ENCODE measurements around the gene SFRP4. TPM values are rescaled to one million over a fixed set of nuclear protein-coding genes. Genes with fewer than 3 reads are reported as not detected.

SFRP4 gene
- total RNA-seq, result under 1 TPM; 0.15 to 0.94 (median 0.20) TPM

DNA sequence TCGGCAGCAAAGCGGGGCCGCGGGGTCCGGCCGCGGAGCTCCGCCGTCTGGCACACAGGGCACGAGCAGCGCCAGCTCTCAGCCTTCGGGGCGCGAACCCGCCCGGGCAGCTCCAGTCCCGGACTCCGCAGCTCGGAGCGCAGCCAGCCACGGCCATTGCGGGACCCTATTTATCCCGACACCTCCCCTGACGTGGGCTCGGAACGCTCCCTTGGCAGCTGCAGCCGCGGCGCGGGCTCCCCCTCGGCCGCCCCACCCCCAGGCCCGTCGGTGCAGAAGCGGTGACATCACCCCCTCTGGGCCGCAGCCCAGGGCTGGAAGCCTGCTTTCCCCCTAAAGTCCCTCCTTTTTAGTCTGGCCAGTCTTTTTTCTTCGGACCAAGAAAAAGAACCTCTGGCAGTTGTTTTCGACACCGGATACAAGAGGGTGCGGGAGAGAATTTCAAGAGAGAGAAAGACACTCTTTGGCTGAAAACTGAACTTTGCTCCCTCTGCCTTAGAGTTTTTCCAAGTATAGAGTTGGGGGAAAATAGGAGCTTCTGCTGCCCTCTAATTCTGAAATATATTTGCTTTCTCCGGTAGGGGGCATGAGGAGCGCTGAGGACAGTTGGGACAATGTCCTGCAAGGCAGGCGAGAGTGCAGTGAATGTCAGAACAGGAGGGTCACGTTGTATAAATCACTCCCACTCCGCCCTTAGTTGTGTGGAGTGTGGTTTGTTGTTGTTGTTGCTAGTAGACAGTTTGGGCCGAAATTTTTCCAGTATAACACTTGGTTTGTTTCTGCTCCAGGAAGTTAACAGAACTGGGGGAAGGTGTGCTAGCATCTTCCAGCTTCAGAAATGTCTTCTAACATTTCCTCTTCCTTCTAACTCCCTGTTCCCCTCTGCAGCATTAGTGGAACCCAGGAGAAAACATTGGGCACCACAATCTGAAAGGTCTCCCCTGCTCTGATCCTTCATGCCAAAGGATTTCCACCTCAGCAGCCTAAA lies at the start of gene SFRP4:
Gene SFRP4 (minus strand): TSS at position 145 of the 988 bp plus-strand sequence. CDS start 280 bp downstream, outside the sequence.
- no peak for DNase-seq (ENCODE audit: low spot score in 2 of 2)
- no peak for TF ChIP-seq POLR2A (IDR thresholded peaks at IDR 0.05)
- TF ChIP-seq, protein P1, sequence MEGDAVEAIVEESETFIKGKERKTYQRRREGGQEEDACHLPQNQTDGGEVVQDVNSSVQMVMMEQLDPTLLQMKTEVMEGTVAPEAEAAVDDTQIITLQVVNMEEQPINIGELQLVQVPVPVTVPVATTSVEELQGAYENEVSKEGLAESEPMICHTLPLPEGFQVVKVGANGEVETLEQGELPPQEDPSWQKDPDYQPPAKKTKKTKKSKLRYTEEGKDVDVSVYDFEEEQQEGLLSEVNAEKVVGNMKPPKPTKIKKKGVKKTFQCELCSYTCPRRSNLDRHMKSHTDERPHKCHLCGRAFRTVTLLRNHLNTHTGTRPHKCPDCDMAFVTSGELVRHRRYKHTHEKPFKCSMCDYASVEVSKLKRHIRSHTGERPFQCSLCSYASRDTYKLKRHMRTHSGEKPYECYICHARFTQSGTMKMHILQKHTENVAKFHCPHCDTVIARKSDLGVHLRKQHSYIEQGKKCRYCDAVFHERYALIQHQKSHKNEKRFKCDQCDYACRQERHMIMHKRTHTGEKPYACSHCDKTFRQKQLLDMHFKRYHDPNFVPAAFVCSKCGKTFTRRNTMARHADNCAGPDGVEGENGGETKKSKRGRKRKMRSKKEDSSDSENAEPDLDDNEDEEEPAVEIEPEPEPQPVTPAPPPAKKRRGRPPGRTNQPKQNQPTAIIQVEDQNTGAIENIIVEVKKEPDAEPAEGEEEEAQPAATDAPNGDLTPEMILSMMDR (IDR thresholded peaks at IDR 0.05), result no peak
- WGBS, 2 donors, result 3% methylated on average over 33 to 34 of the region's 46 CpGs
- intact Hi-C loops (cut with DNase I; ENCODE audit: low total_unique reads), result no loop called here
- H3K4me3 ChIP-seq (ENCODE audit: low read depth, poor library complexity, severe bottlenecking), result no peak within 1 kb of the TSS

DNA sequence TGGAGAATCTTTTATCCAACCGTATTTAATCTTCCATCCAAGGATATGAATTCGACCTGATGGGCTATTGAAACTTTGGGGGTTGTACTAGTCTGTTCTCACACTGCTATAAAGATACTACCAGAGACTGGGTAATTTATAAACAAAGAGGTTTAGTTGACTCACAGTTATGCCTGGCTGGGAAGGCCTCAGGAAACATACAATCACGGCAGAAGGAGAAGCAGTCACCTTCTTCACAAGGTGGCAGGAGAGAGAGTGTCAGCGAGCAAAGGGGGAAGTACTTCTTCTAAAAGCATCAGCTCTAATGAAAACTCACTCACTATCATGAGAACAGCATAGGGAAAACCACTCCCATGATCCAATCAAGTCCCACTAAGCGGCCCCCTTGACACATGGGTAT lies 47.6 kb upstream of the SFRP4 start:
- intact Hi-C loops (cut with DNase I; ENCODE audit: low total_unique reads), result no loop called here
- H3K4me3 ChIP-seq (ENCODE audit: low read depth, poor library complexity, severe bottlenecking), result no peak overlapping the region
- 72 to 82% methylated on average over 5 of the region's 5 CpGs for WGBS, 2 donors
- DNase-seq (ENCODE audit: low spot score in 2 of 2), result no peak
- TF ChIP-seq POLR2A (IDR thresholded peaks at IDR 0.05), result no peak
- TF ChIP-seq, protein P1 (IDR thresholded peaks at IDR 0.05), result no peak

DNA sequence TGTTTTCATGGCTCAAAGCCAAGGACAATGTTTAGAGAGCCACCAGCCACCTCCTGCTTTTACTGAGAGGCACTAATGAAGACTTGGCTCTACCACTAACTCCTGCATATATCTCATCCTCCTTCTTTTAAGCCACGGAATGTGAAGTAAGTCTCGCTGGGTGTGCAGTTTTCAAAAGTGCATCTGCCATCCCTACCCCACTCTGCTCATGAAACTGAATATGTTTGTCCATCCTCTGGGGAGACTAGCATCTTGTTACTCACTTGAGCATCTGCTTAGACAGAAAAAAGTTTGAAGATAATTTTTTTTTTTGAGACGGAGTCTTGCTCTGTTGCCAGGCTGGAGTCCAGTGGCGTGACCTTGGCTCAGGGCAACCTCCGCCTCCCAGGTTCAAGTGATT lies 44.6 kb upstream of the SFRP4 start:
- WGBS, 2 donors, result 89 to 93% methylated on average over 5 of the region's 5 CpGs
- no peak for DNase-seq (ENCODE audit: low spot score in 2 of 2)
- no peak for TF ChIP-seq POLR2A (IDR thresholded peaks at IDR 0.05)
- TF ChIP-seq, protein P1 (IDR thresholded peaks at IDR 0.05), result no peak
- no peak overlapping the region for H3K4me3 ChIP-seq (ENCODE audit: low read depth, poor library complexity, severe bottlenecking)
- intact Hi-C loops (cut with DNase I; ENCODE audit: low total_unique reads), result no loop called here

DNA sequence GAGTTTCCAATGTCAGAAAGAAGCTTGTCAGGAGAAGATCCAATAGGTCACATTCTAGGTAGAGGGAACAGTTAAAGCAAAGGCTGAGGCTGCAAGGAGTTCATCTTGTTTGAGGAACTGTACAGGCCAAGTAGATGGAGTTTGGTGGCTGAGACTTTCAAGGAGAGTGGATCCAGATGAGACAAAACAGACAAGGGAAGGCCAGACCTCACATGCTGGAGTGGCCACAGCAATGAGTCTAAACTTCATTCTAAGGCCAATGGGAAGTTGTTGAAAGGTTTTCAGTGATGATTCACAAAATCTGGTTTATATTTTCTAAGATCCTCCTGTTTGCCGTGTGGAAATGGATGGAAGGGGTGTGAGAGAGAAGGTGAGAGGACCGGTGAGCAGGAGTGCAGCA lies 43.9 kb upstream of the SFRP4 start:
- WGBS, 2 donors, result 61% methylated on average over 2 of the region's 2 CpGs
- intact Hi-C loops (cut with DNase I; ENCODE audit: low total_unique reads), result no loop called here
- H3K4me3 ChIP-seq (ENCODE audit: low read depth, poor library complexity, severe bottlenecking), result no peak overlapping the region
- no peak for DNase-seq (ENCODE audit: low spot score in 2 of 2)
- no peak for TF ChIP-seq POLR2A (IDR thresholded peaks at IDR 0.05)
- TF ChIP-seq, protein P1 (IDR thresholded peaks at IDR 0.05), result no peak

DNA sequence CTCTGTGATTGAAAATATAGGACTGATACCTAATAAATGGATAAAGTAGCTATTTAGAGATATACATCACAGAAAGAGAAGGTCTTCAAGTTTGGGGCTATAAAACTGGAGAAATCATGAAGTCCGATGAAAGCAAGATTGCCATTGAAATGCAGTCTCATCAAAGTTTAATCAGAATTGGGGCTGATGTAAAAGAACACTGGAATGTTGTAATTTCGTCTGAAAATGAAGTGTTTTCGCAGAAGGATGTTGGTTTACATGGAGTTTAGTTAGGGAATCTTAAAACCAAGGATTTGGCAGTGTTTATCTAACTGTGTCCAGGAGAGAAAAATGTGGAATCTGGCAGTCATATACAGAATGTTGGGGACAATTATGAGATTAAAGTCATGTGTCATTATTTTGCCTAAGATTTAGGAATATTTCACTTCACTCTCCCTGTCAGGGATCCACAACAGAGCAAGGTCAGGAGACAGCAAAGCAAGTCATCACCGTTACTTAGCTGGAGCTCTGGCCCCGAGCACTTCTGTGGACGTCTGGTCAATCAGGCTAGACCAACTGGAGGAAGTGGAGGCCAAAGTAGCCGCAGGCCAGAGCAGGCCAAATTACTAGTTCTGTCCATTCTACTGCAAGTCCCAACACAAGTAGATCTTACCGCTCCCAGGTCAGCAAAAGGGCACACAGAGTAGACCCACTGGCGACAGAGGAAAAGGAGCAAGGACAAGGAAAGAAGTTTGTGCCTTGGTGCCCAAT lies 40.8 kb upstream of the SFRP4 start:
- no peak for TF ChIP-seq POLR2A (IDR thresholded peaks at IDR 0.05)
- TF ChIP-seq, protein P1 (IDR thresholded peaks at IDR 0.05), result no peak
- no peak overlapping the region for H3K4me3 ChIP-seq (ENCODE audit: low read depth, poor library complexity, severe bottlenecking)
- intact Hi-C loops (cut with DNase I; ENCODE audit: low total_unique reads), result no loop called here
- no peak for DNase-seq (ENCODE audit: low spot score in 2 of 2)
- 67 to 68% methylated on average over 9 of the region's 9 CpGs for WGBS, 2 donors
